GM18951 (cell line): ENCODE measurements around the gene GPC6.

ENCODE experiments used
- POLR2A ChIP-seq: IDR thresholded peaks from 4 replicates; pipeline ENCODE4 v1.6.1; 2011; ENCODE audit warnings: mild to moderate bottlenecking; ENCODE audit not compliant: insufficient read length, insufficient read depth; ENCODE audit errors: extremely low read depth
- in situ Hi-C: fragments of 300-500 bp; cut with MboI; formaldehyde crosslinking; loops from one replicate; pipeline ENCODE4 v1.12.0; 2022; ENCODE audit warnings: low sequenced_read_pairs, mixed read lengths, inconsistent platforms; ENCODE audit not compliant: unreplicated experiment

GPC6 gene

GRCh38 chr13:94263038-94263437 is 1036.4 kb downstream of the GPC6 start:
- no peak for TF ChIP-seq POLR2A
- in situ Hi-C loops, result no loop called here

- in situ Hi-C loops, result no loop called here
- no peak for TF ChIP-seq POLR2A
These were observed 1041.2 kb downstream of the GPC6 start for GRCh38 chr13:94267581-94268366.

DNA sequence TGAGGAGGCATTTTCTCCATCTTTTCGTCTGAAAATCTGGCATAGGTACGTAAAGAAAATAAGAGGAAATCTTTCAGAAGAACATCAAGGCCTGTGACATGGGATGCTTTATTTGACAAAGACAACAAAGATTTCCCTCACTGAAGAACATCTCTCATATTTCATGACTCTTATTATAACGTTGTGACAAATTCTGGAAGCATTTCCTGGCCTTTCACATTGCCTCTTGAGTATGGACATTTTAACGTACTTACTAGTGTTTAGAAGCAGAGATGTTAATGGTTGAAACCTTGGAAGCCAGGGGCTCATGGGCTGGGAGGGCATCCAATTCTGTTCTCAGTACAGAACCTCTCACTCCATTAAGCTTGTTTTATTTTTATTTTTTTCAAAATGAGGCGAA is 1042.1 kb downstream of the GPC6 start:
- in situ Hi-C loops, result no loop called here
- TF ChIP-seq POLR2A, result no peak

- no peak for TF ChIP-seq POLR2A
- in situ Hi-C loops, result no loop called here
These were observed 1043.0 kb downstream of the GPC6 start for GRCh38 chr13:94269557-94269956.

DNA sequence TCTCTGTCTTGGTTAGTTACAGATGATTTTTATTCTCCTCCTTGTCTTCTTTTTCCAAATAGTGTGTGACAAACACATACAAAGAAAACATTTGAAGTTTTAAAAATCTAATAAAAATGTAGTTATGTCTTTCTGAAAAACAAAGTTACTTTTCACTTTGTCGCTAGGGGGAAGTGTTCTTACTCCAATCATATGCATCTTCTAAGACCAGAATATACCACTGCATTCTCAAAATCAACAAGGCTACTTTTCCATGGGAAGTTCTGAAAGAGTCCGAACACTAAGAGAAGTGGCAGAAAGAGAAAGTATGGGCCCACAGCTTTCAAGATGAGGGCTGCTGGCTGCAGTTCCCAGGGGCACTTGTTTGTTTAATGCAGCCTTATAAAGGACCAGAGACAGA is 1043.9 kb downstream of the GPC6 start:
- TF ChIP-seq POLR2A, result no peak
- in situ Hi-C loops, result no loop called here

DNA sequence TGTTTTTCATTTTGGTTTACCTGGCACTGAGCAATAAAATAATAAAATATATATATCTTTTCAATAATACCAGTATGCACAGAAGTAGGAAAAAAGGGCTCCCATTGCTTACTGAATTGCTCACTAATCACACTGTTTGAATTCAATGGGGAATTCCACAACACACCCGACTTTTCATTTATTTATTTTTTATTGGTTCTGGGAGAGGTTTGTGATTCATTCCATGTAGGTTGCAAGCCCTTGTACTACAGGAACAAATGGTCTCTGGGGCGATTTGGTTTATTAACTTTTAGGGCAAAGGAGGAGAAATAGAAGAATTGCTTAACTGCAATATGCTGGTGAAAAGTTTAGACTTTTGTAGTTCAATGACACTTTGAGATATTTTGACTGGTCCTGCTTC is 1045.4 kb downstream of the GPC6 start:
- no peak for TF ChIP-seq POLR2A
- in situ Hi-C loops, result no loop called here

DNA sequence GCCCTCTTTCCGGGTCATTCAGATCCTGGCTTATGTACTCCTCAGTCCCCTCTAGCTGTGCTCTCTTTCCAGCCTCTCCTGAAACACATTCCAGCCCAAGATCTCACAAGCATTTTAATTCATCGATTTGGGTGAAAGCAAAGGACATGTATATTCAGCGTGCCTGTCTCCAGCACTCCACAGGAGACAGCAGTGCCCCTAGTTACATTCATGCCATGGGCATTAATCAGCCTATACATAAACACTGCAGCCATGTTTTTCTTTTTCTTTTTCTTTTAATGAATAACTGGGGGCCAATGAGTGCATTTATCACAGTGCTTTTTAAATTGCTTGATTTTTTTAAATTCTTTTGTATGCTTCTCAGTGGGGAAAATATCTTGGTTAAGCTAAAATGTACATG is 1053.7 kb downstream of the GPC6 start:
- TF ChIP-seq POLR2A, result no peak
- in situ Hi-C loops, result no loop called here

DNA sequence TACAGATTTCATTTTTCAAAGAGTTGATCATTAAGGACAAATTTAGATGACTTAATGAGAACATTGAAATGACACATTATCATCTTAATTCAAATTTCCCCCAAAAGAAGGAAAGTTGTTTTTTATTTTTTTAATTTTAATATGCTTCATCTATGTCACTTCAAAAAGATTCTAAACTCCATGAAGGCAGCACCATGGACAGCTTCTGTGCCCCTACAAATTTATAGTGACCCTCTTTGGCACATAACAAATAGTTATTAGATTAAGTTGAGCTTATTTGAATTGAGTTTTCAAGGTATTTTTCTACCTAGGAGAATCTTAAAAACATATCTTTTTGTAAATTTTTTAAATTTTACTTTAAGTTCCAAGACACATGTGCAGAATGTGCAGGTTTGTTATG is 1054.2 kb downstream of the GPC6 start:
- TF ChIP-seq POLR2A, result no peak
- in situ Hi-C loops, result no loop called here

DNA sequence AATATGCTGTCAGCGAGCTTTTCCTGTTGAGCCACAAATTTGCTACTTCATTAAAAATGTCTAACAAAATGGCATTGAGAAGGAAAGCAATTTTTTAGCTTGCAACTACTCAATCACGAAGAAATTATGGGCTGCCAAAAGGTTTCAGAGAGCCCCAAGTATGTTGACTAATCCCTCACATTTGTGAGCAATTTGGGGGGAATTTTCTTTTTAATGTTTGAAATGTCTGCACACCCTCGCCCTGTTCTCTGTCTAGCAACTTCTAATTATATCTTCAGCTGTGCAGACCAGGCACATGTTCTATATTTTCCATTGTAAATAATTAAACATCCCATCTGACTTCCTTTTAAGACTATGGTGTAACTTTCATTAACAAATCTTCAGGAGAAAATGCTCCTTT is 1060.0 kb downstream of the GPC6 start:
- in situ Hi-C loops, result no loop called here
- no peak for TF ChIP-seq POLR2A

DNA sequence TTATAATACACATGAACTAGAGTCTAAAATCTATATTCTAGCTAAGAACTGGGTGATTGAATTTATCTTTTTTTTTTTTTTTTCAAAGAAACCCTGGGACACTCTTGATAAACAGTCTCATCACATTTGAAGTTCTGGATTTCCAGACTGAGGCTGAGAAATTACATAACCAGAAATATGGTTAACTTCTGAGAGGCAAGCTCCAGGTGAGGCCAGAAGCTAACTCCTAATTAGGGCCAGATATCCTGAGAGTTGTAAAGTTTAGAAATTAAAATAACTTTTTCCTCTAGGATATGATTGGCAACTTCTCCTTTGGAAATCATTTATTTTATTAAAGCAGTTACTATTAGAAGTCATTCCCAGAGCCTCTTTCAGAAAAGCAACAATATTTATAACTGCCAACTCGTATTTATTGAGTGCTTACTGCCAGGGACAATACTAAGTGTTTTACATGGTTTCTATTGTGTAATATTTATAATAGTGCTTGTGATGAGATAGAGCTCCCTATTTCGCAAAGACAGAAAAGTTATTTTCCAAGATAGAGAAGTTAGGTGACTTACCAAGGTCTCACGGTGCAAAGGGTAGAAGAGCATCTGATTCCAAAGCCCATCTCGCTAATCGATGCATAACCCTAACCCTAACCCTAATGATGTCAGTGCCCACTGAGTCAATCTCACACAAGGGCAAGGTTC is 1065.2 kb downstream of the GPC6 start:
- TF ChIP-seq POLR2A, result no peak
- in situ Hi-C loops, result no loop called here

- TF ChIP-seq POLR2A, result no peak
- in situ Hi-C loops, result no loop called here
These were observed 1065.7 kb downstream of the GPC6 start for GRCh38 chr13:94292323-94292640.

DNA sequence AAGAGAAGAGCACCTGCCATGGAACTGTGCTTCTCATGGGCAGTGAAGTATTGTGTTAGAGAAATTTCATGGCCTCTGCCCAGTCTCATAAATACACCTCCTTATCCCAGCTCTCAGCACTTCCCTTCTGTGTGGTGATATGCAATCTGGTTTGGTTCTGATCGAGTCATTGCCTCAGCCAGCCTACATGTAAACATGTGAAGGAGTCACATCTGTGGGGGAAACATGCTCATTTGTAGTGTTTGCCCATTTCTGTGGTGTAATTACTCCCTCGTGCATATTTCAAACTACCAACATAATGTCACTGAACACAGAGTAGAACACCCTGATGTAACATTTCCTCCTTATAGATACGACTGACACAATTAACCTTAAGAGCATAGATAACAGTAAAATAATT is 1069.9 kb downstream of the GPC6 start:
- no peak for TF ChIP-seq POLR2A

DNA sequence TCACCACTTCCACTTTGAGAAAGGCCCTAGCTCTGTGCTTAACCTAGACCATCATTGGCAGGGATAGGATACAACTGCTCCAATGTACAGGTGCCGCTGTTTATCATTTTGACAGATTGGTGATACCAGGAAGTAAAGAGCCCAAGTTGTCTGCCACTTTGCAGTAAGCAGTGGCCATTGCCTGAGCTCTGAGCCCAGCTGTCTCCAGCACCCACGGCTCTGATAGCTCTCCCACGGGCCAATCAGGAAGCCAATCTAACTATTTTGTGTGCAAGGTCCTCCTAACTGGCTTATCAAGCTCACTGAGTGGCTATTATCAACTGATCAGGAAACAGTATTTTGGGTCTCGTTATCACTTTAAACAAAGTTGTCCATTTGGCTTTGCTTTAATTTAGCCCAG is 1071.7 kb downstream of the GPC6 start:
- in situ Hi-C loops, result no loop called here
- no peak for TF ChIP-seq POLR2A

More for the DNA sequence above, 1069.9 kb downstream of the GPC6 start:
- in situ Hi-C loops, result no loop called here

GRCh38 chr13:94300401-94300800 is 1073.8 kb downstream of the GPC6 start:
- in situ Hi-C loops, result no loop called here
- TF ChIP-seq POLR2A, result no peak
